HL-60 (cell line): ENCODE measurements around the gene CAV3.
"Not testable (repeated sequence)": the region's sequence is repeated elsewhere in the genome, so short reads cannot be mapped to it uniquely, and the experiment has no call there.

Experiments
- DNase-seq, 2 experiments: peaks; one replicate each; pipeline ENCODE4 v3.0.0-alpha.2; 2010 to 2020; ENCODE audit warnings: low read depth in 1 of 2, low spot score in 1 of 2
- H3K27ac ChIP-seq: fragments of 250-450 bp; sonication (Bioruptor Pico); replicated peaks from 2 replicates; pipeline ENCODE4 v1.5.1; 2020; ENCODE audit warnings: mild to moderate bottlenecking, moderate library complexity
- H3K27me3 ChIP-seq: fragments of 250-450 bp; sonication (Bioruptor Pico); 2 replicates; pipeline ENCODE4 v1.5.1; 2021; ENCODE audit warnings: mild to moderate bottlenecking, moderate library complexity; ENCODE audit not compliant: insufficient read depth, poor library complexity, severe bottlenecking
- H3K4me3 ChIP-seq: replicated peaks from 2 replicates; pipeline ENCODE4 v1.5.1; 2011; ENCODE audit warnings: mild to moderate bottlenecking, control low read depth, low read length; ENCODE audit not compliant: insufficient read depth
- CTCF ChIP-seq: IDR thresholded peaks from one replicate; pipeline ENCODE4 v1.5.1; 2011; ENCODE audit warnings: low read length, control low read depth, inconsistent platforms; ENCODE audit not compliant: insufficient read depth
- GABPA ChIP-seq: IDR thresholded peaks from 2 replicates; pipeline ENCODE4 v1.6.1; 2012; ENCODE audit warnings: low read depth
- POLR2AphosphoS5 ChIP-seq: IDR thresholded peaks from 2 replicates; pipeline ENCODE4 v1.6.1; 2012; ENCODE audit warnings: low read depth
- REST ChIP-seq: IDR thresholded peaks from 2 replicates; pipeline ENCODE4 v1.6.1; 2012; ENCODE audit warnings: low read depth; ENCODE audit not compliant: insufficient replicate concordance
- SPI1 ChIP-seq: IDR thresholded peaks from 2 replicates; pipeline ENCODE4 v1.6.1; 2012; ENCODE audit warnings: low read depth, mild to moderate bottlenecking, borderline replicate concordance

Gene CAV3

GRCh38 chr3:8712908-8713255 is 20.7 kb upstream of the CAV3 start:
- Histone ChIP-seq H3K4me3 (no peak overlapping the region), H3K27me3 (no peaks in the 10 kb centered on the region), H3K27ac (no peak overlapping the region)
- no peak for DNase-seq
- TF ChIP-seq POLR2AphosphoS5 (no peak), REST (no peak), GABPA (no peak), SPI1 (no peak), CTCF (no peak)

- Histone ChIP-seq H3K27ac (no peak overlapping the region), H3K4me3 (no peak overlapping the region), H3K27me3 (no peaks in the 10 kb centered on the region)
- no peak for DNase-seq
- no peak for TF ChIP-seq SPI1
- no peak for TF ChIP-seq POLR2AphosphoS5
- TF ChIP-seq GABPA, result no peak
- TF ChIP-seq CTCF, result no peak
- TF ChIP-seq REST, result no peak
Measured at GRCh38 chr3:8713901-8714759, 19.5 kb upstream of the CAV3 start.

- not testable (repeated sequence) for H3K4me3 ChIP-seq, DNase-seq, H3K27me3 ChIP-seq, H3K27ac ChIP-seq
Measured at GRCh38 chr3:8715757-8716156, 17.8 kb upstream of the CAV3 start.

- H3K27ac ChIP-seq, result no peak overlapping the region
- H3K4me3 ChIP-seq, result no peak overlapping the region
- no peak for DNase-seq
- TF ChIP-seq SPI1 (no peak), GABPA (no peak), CTCF (no peak), POLR2AphosphoS5 (no peak), REST (no peak)
- no peaks in the 10 kb centered on the region for H3K27me3 ChIP-seq
Measured at GRCh38 chr3:8722808-8723207, 10.8 kb upstream of the CAV3 start.
